Measurements from ENCODE around the gene MATN1. TPM values are rescaled to one million over a fixed set of nuclear protein-coding genes. Genes with fewer than 3 reads are reported as not detected.

The MATN1 gene
- total RNA-seq, 1 donor from 2014 or later, result 0.24 TPM

DNA sequence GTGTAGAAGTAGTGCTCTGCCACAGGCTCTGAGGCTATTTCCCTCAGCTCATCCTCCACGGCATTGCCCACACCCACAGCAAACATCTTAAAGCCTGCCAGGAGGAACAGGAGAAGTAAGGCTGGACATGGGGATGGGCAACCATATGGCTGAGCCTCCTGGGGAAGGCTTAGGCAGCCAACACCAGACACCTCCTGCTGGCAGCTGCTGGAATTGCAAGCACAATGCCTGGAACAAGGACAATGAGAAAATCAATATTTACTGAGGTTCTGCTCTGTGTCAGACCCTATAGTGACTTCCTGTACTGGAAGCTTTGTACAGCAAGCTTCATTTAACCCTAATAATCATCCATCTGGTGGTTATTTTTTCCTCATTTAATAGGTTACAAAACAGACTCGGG lies 8.2 kb downstream of the MATN1 start:
- Mint-ChIP-seq H3K9me3 (peaks cover 10% of the 10 kb centered on the region), H3K27ac (no peak overlapping the region), H3K27me3 (peaks cover 16% of the 10 kb centered on the region), H3K4me1 (ENCODE audit: unreplicated experiment) (peaks cover 21% of the 10 kb centered on the region), H3K36me3 (no peaks in the 10 kb centered on the region), H3K4me3 (no peak overlapping the region)
- no peak for DNase-seq (ENCODE audit: extremely low spot score, unreplicated experiment)
- TF ChIP-seq, protein P1, sequence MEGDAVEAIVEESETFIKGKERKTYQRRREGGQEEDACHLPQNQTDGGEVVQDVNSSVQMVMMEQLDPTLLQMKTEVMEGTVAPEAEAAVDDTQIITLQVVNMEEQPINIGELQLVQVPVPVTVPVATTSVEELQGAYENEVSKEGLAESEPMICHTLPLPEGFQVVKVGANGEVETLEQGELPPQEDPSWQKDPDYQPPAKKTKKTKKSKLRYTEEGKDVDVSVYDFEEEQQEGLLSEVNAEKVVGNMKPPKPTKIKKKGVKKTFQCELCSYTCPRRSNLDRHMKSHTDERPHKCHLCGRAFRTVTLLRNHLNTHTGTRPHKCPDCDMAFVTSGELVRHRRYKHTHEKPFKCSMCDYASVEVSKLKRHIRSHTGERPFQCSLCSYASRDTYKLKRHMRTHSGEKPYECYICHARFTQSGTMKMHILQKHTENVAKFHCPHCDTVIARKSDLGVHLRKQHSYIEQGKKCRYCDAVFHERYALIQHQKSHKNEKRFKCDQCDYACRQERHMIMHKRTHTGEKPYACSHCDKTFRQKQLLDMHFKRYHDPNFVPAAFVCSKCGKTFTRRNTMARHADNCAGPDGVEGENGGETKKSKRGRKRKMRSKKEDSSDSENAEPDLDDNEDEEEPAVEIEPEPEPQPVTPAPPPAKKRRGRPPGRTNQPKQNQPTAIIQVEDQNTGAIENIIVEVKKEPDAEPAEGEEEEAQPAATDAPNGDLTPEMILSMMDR (conservative IDR thresholded peaks at IDR 0.05), result peak; percentile 67

GRCh38 chr1:30714536-30715090 lies 8.8 kb downstream of the MATN1 start:
- Mint-ChIP-seq H3K27ac (no peak overlapping the region), H3K4me3 (no peak overlapping the region), H3K27me3 (peaks cover 19% of the 10 kb centered on the region), H3K36me3 (no peaks in the 10 kb centered on the region), H3K4me1 (ENCODE audit: unreplicated experiment) (peaks cover 21% of the 10 kb centered on the region), H3K9me3 (peaks cover 10% of the 10 kb centered on the region)
- TF ChIP-seq, protein P1 (conservative IDR thresholded peaks at IDR 0.05), result no peak
- DNase-seq (ENCODE audit: extremely low spot score, unreplicated experiment), result no peak

GRCh38 chr1:30714025-30714424 lies 9.4 kb downstream of the MATN1 start:
- TF ChIP-seq, protein P1 (conservative IDR thresholded peaks at IDR 0.05), result no peak
- no peak overlapping the region for H3K27ac Mint-ChIP-seq
- peaks cover 10% of the 10 kb centered on the region for H3K9me3 Mint-ChIP-seq
- no peak for DNase-seq (ENCODE audit: extremely low spot score, unreplicated experiment)
- peaks cover 21% of the 10 kb centered on the region for H3K4me1 Mint-ChIP-seq (ENCODE audit: unreplicated experiment)
- H3K4me3 Mint-ChIP-seq, result no peak overlapping the region
- no peaks in the 10 kb centered on the region for H3K36me3 Mint-ChIP-seq
- H3K27me3 Mint-ChIP-seq, result peaks cover 21% of the 10 kb centered on the region

DNA sequence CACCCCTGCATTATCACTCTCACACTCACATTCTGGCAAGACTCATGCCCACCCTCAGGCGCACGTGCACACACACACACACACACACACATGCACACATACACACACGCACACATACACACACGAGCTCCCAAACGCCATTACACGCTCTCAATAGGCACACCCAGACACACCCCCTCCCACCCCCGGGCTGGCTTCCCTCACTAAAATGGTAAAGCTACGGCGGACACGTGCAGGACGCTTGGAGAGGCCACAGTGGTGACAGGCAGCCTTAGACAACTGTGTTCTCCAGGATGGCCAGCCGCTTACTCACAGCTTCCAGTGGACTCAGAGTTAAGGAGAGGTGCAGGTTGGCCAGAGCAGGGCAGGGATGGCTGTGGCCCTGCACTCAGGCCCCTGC lies 10.1 kb downstream of the MATN1 start:
- H3K4me1 Mint-ChIP-seq (ENCODE audit: unreplicated experiment), result peaks cover 21% of the 10 kb centered on the region
- H3K9me3 Mint-ChIP-seq, result peaks cover 10% of the 10 kb centered on the region
- peaks cover 21% of the 10 kb centered on the region for H3K27me3 Mint-ChIP-seq
- no peak overlapping the region for H3K27ac Mint-ChIP-seq
- DNase-seq (ENCODE audit: extremely low spot score, unreplicated experiment), result no peak
- TF ChIP-seq, protein P1 (conservative IDR thresholded peaks at IDR 0.05), result no peak
- no peak overlapping the region for H3K4me3 Mint-ChIP-seq
- no peaks in the 10 kb centered on the region for H3K36me3 Mint-ChIP-seq

GRCh38 chr1:30712583-30712982 lies 10.8 kb downstream of the MATN1 start:
- Mint-ChIP-seq H3K36me3 (no peaks in the 10 kb centered on the region), H3K27me3 (peaks cover 25% of the 10 kb centered on the region), H3K4me1 (ENCODE audit: unreplicated experiment) (peaks cover 16% of the 10 kb centered on the region), H3K9me3 (peaks cover 10% of the 10 kb centered on the region), H3K4me3 (no peak overlapping the region), H3K27ac (no peak overlapping the region)
- no peak for DNase-seq (ENCODE audit: extremely low spot score, unreplicated experiment)
- TF ChIP-seq, protein P1 (conservative IDR thresholded peaks at IDR 0.05), result no peak

DNA sequence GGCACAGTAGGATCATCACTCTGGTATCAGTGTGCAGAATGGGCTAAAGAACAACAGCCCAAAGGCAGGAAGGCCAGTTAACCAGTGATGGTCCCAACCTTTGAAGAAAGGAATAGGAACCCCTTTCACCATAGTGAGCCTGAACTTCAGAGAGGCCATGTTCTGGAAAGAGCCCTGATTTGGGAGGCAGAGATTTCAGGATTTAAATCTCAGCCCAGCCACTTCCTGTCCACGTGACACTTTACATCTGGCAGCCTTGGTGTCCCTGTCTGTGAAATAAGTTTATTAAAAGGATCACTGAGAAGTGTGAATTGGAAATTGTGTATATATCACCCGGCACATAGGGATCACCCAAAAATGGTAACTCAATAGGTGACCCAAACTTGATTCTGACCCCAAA lies 13.0 kb downstream of the MATN1 start:
- TF ChIP-seq, protein P1 (conservative IDR thresholded peaks at IDR 0.05), result no peak
- Mint-ChIP-seq H3K4me1 (ENCODE audit: unreplicated experiment) (peaks cover 16% of the 10 kb centered on the region), H3K4me3 (no peak overlapping the region)

More for the DNA sequence above, 13.0 kb downstream of the MATN1 start:
- H3K27ac Mint-ChIP-seq, result no peak overlapping the region
- peaks cover 2% of the 10 kb centered on the region for H3K9me3 Mint-ChIP-seq
- no peaks in the 10 kb centered on the region for H3K36me3 Mint-ChIP-seq
- no peak for DNase-seq (ENCODE audit: extremely low spot score, unreplicated experiment)
- peaks cover 27% of the 10 kb centered on the region for H3K27me3 Mint-ChIP-seq

All from type B pancreatic cell (in vitro differentiated cells).